DMS114 treated with DMSO at 0.1 percent for 48 hours (cell line): Measurements from ENCODE around the gene ENDOG.
"Not testable (repeated sequence)": the region's sequence is repeated elsewhere in the genome, so short reads cannot be mapped to it uniquely, and the experiment has no call there.

Source experiments
- DNase-seq: peaks from one replicate; lab custom pipeline; 2025; ENCODE audit not compliant: unreplicated experiment; lab: John Stamatoyannopoulos, UW

Gene ENDOG

GRCh38 chr9:128860937-128861336 is 42.6 kb downstream of the ENDOG start:
- DNase-seq: no peak

GRCh38 chr9:128861501-128861900 is 43.2 kb downstream of the ENDOG start:
- no peak for DNase-seq

GRCh38 chr9:128862401-128862851 is 44.1 kb downstream of the ENDOG start:
- no peak for DNase-seq

- DNase-seq: no peak
These were observed 45.3 kb downstream of the ENDOG start for GRCh38 chr9:128863647-128864046.

- DNase-seq: peak; percentile 5
These were observed 52.0 kb downstream of the ENDOG start for GRCh38 chr9:128870128-128870940.

GRCh38 chr9:128870941-128871265 is 52.6 kb downstream of the ENDOG start:
- not testable (repeated sequence) for DNase-seq
